CD14-positive monocyte (primary cell): Measurements from ENCODE around the gene CDK5. TPM values are rescaled to one million over a fixed set of nuclear protein-coding genes. Genes with fewer than 3 reads are reported as not detected.

ENCODE experiments used
- DNase-seq, 3 donors: peaks; one replicate each; pipeline ENCODE4 v3.0.0-alpha.2; 2011 to 2022
- H2AFZ ChIP-seq: 2 replicates; pipeline ENCODE4 v1.6.0; 2012; ENCODE audit warnings: mild to moderate bottlenecking, low read depth, low read length, inconsistent platforms; ENCODE audit not compliant: insufficient read depth, poor library complexity, severe bottlenecking
- H3K27ac ChIP-seq, 2 donors: 1 replicate in 1 of 2; 2 replicates in 1 of 2; pipeline ENCODE4 v1.5.1; 2012 to 2013; ENCODE audit warnings: low read length in 2 of 2, control low read depth in 1 of 2, inconsistent platforms in 1 of 2, low read depth in 1 of 2, mild to moderate bottlenecking in 1 of 2
- H3K27me3 ChIP-seq, 2 donors: one replicate each; pipeline versions ENCODE4 v1.6.0 to v1.6.1; 2011 to 2013; ENCODE audit warnings: low read length in 2 of 2; ENCODE audit not compliant: control insufficient read depth in 2 of 2, insufficient read depth in 2 of 2
- H3K36me3 ChIP-seq, 2 donors: replicated peaks in 1 of 2; 1 replicate in 1 of 2; 2 replicates in 1 of 2; pipeline versions ENCODE4 v1.5.1 to v1.6.1; 2012 to 2013; ENCODE audit warnings: low read length in 2 of 2, control low read depth in 1 of 2, inconsistent platforms in 1 of 2, mild to moderate bottlenecking in 1 of 2; ENCODE audit not compliant: insufficient read depth in 2 of 2, control insufficient read depth in 1 of 2
- H3K4me1 ChIP-seq, 2 donors: 1 replicate in 1 of 2; 2 replicates in 1 of 2; pipeline versions ENCODE4 v1.5.1 to v1.6.1; 2012 to 2013; ENCODE audit warnings: low read length in 2 of 2, control low read depth in 1 of 2, inconsistent platforms in 1 of 2, mild to moderate bottlenecking in 1 of 2, moderate library complexity in 1 of 2; ENCODE audit not compliant: insufficient read depth in 2 of 2, control insufficient read depth in 1 of 2
- H3K4me2 ChIP-seq: replicated peaks from 2 replicates; pipeline ENCODE3; 2012; ENCODE audit warnings: low read length, moderate library complexity, mild to moderate bottlenecking; ENCODE audit not compliant: poor library complexity, severe bottlenecking; ENCODE audit errors: extremely low read depth
- H3K4me3 ChIP-seq, 3 experiments: fragments of 200-600 bp in 1 of 3; sonication (generic) in 1 of 3; replicated peaks in 1 of 3; 1 replicate in 2 of 3; 2 replicates in 1 of 3; pipeline ENCODE4 v1.5.1; 2011 to 2013; ENCODE audit warnings: low read length in 3 of 3, mild to moderate bottlenecking in 3 of 3, control low read depth in 2 of 3, low read depth in 2 of 3, inconsistent platforms in 1 of 3, moderate library complexity in 1 of 3
- H3K79me2 ChIP-seq: 2 replicates; pipeline ENCODE4 v1.6.0; 2012; ENCODE audit warnings: mild to moderate bottlenecking, control low read depth, inconsistent platforms, low read length, moderate library complexity; ENCODE audit not compliant: insufficient read depth
- H3K9ac ChIP-seq: 2 replicates; pipeline ENCODE4 v1.6.0; 2017; ENCODE audit warnings: low read length, mild to moderate bottlenecking; ENCODE audit not compliant: insufficient read depth, poor library complexity, severe bottlenecking
- H3K9me3 ChIP-seq, 2 donors: replicated peaks in 1 of 2; 1 replicate in 1 of 2; 2 replicates in 1 of 2; pipeline versions ENCODE4 v1.5.1 to v1.6.1; 2012 to 2013; ENCODE audit warnings: low read length in 2 of 2, control low read depth in 1 of 2; ENCODE audit not compliant: control insufficient read depth in 1 of 2, insufficient read depth in 1 of 2
- H4K20me1 ChIP-seq: 2 replicates; pipeline ENCODE4 v1.6.0; 2012; ENCODE audit warnings: mild to moderate bottlenecking, low read length, control low read depth, moderate library complexity; ENCODE audit not compliant: insufficient read depth
- H3K27ac Mint-ChIP-seq, 7 donors: one replicate each; pipeline ENCODE4 v1.8.0; 2020; ENCODE audit warnings: mild to moderate bottlenecking in 7 of 7, mixed read lengths in 7 of 7, moderate library complexity in 6 of 7, inconsistent platforms in 2 of 7
- H3K27me3 Mint-ChIP-seq, 3 donors: one replicate each; pipeline ENCODE4 v1.8.0; 2021 to 2022; ENCODE audit warnings: low read depth in 3 of 3, mild to moderate bottlenecking in 3 of 3, mixed read lengths in 3 of 3, moderate library complexity in 3 of 3, inconsistent platforms in 1 of 3
- H3K36me3 Mint-ChIP-seq, 2 donors: one replicate each; pipeline ENCODE4 v1.8.0; 2020; ENCODE audit warnings: mixed read lengths in 2 of 2, inconsistent platforms in 1 of 2, mild to moderate bottlenecking in 1 of 2
- H3K4me1 Mint-ChIP-seq: one replicate; pipeline ENCODE4 v1.8.0; 2020; ENCODE audit warnings: mild to moderate bottlenecking, mixed read lengths
- H3K4me3 Mint-ChIP-seq, 2 donors: one replicate each; pipeline ENCODE4 v1.8.0; 2020; ENCODE audit warnings: mild to moderate bottlenecking in 2 of 2, mixed read lengths in 2 of 2, moderate library complexity in 1 of 2
- H3K9me3 Mint-ChIP-seq, 7 donors: one replicate each; pipeline ENCODE4 v1.8.0; 2020 to 2022; ENCODE audit warnings: mixed read lengths in 7 of 7, mild to moderate bottlenecking in 6 of 7, moderate library complexity in 6 of 7, inconsistent platforms in 2 of 7
- CTCF ChIP-seq: fragments of 200-600 bp; IDR thresholded peaks from one replicate; pipeline ENCODE4 v1.8.0; 2022; ENCODE audit warnings: antibody characterized with exemption, mild to moderate bottlenecking
- WGBS: methylation state at CpG from one replicate; pipeline ENCODE4 v1.1.5; 2013; ENCODE audit warnings: missing lambda C conversion rate; ENCODE audit not compliant: insufficient coverage; 5-methylcytosine and 5-hydroxymethylcytosine counted together
- intact Hi-C, 2 donors: fragments of 100-400 bp; cut with micrococcal nuclease; formaldehyde crosslinking; loops; one replicate each; pipeline versions ENCODE4 v1.15.0 to v1.15.1; 2023
- polyA plus RNA-seq, 3 donors: library from polyadenylated mRNA; depleted of rRNA in 1 of 3; unstranded in 2 of 3; stranded (reverse) in 1 of 3; fragments of 300-500 nt in 2 of 3; fragments of >200 nt in 1 of 3; fragmentation: Illumina TruSeq in 2 of 3; gene quantifications; 1 replicate in 2 of 3; 2 replicates in 1 of 3; pipeline ENCODE4 v1.2.3, GENCODE V29; 2012 to 2021

CDK5 gene
- polyA plus RNA-seq, 3 donors: 14.9 to 31.2 (median 24.9) TPM

- H3K4me2 ChIP-seq: peak overlapping the region; percentile 19
- Mint-ChIP-seq H3K9me3 (peaks cover 0 to 2% (median 0%) of the 10 kb centered on the region in 7 donors), H3K4me1 (peaks cover 12% of the 10 kb centered on the region), H3K27me3 (peaks cover 9 to 23% (median 11%) of the 10 kb centered on the region in 3 donors), H3K27ac (no peak overlapping the region), H3K4me3 (no peak overlapping the region), H3K36me3 (peaks cover 14 to 20% of the 10 kb centered on the region in 2 donors)
- H4K20me1 ChIP-seq: no peaks in the 10 kb centered on the region
- no peaks in the 10 kb centered on the region for H3K9me3 ChIP-seq
- under 1% methylated on average over 48 of the region's 50 CpGs for WGBS
- no peaks in the 10 kb centered on the region for H3K36me3 ChIP-seq
- no peaks in the 10 kb centered on the region for H3K79me2 ChIP-seq
- DNase-seq: peak; percentile 33 to 50 (median 36)
- no peak for TF ChIP-seq CTCF
- H3K4me3 ChIP-seq: no peak overlapping the region
- H2AFZ ChIP-seq: no peak overlapping the region
- intact Hi-C loops: no loop called here
- H3K9ac ChIP-seq: no peak overlapping the region
- H3K4me1 ChIP-seq: peaks cover 13 to 24% of the 10 kb centered on the region in 2 donors
- H3K27me3 ChIP-seq: peaks cover 0 to 11% of the 10 kb centered on the region in 2 donors
- H3K27ac ChIP-seq: no peak overlapping the region
Observed at GRCh38 chr7:151051108-151051507, 6.6 kb downstream of the CDK5 start.

- no peaks in the 10 kb centered on the region for H3K36me3 ChIP-seq
- no peaks in the 10 kb centered on the region for H3K9me3 ChIP-seq
- H3K4me2 ChIP-seq: no peak overlapping the region
- Mint-ChIP-seq H3K4me3 (no peak overlapping the region), H3K9me3 (peaks cover 0 to 2% (median 0%) of the 10 kb centered on the region in 7 donors), H3K4me1 (peaks cover 12% of the 10 kb centered on the region), H3K36me3 (peaks cover 11 to 23% of the 10 kb centered on the region in 2 donors), H3K27ac (no peak overlapping the region), H3K27me3 (peaks cover 7 to 23% (median 11%) of the 10 kb centered on the region in 3 donors)
- H2AFZ ChIP-seq: no peak overlapping the region
- no peak overlapping the region for H3K9ac ChIP-seq
- peaks cover 13 to 24% of the 10 kb centered on the region in 2 donors for H3K4me1 ChIP-seq
- peaks cover 0 to 11% of the 10 kb centered on the region in 2 donors for H3K27me3 ChIP-seq
- H3K4me3 ChIP-seq: no peak overlapping the region
- DNase-seq: no peak
- H3K27ac ChIP-seq: no peak overlapping the region
- H4K20me1 ChIP-seq: no peaks in the 10 kb centered on the region
- intact Hi-C loops: no loop called here
- TF ChIP-seq CTCF: no peak
- WGBS: 95% methylated on average over 34 of the region's 38 CpGs
- H3K79me2 ChIP-seq: no peaks in the 10 kb centered on the region
Observed at GRCh38 chr7:151048911-151049463, 8.7 kb downstream of the CDK5 start.
